Effector memory CD8-positive, alpha-beta T cell (primary cell): ENCODE data around the gene PLCB3.

Experiments used
- ATAC-seq: fragments of 150-1000 bp; cut with Tn5 transposase; replicated peaks from 2 replicates; pipeline ENCODE4 v1.10.0; 2021; ENCODE audit warnings: mild to moderate bottlenecking, moderate library complexity
- DNase-seq, 3 experiments: peaks; one replicate each; pipeline ENCODE4 v3.0.0; 2021
- H3K27ac Mint-ChIP-seq, 2 donors: one replicate each; pipeline ENCODE4 v1.8.0; 2022; ENCODE audit warnings: mild to moderate bottlenecking in 2 of 2, mixed read lengths in 2 of 2, moderate library complexity in 2 of 2
- H3K27me3 Mint-ChIP-seq, 2 donors: one replicate each; pipeline ENCODE4 v1.8.0; 2022; ENCODE audit warnings: mixed read lengths in 2 of 2
- H3K36me3 Mint-ChIP-seq: one replicate; pipeline ENCODE4 v1.8.0; 2022; ENCODE audit warnings: mild to moderate bottlenecking, moderate library complexity, mixed read lengths; ENCODE audit not compliant: insufficient read depth
- H3K4me1 Mint-ChIP-seq, 2 donors: one replicate each; pipeline ENCODE4 v1.8.0; 2022; ENCODE audit warnings: low read depth in 2 of 2, mixed read lengths in 2 of 2
- H3K4me3 Mint-ChIP-seq, 2 donors: one replicate each; pipeline ENCODE4 v1.8.0; 2022; ENCODE audit warnings: mild to moderate bottlenecking in 2 of 2, mixed read lengths in 2 of 2, moderate library complexity in 2 of 2
- H3K9me3 Mint-ChIP-seq, 2 donors: one replicate each; pipeline ENCODE4 v1.8.0; 2022; ENCODE audit warnings: mixed read lengths in 2 of 2

Gene PLCB3

GRCh38 chr11:64290352-64291261 is 39.3 kb downstream of the PLCB3 start:
- peaks cover 8 to 16% of the 10 kb centered on the region in 2 donors for H3K4me1 Mint-ChIP-seq
- H3K4me3 Mint-ChIP-seq: peak overlapping the region; percentile 73 to 74
- peaks cover 25% of the 10 kb centered on the region for H3K36me3 Mint-ChIP-seq
- H3K9me3 Mint-ChIP-seq: no peaks in the 10 kb centered on the region
- no peak overlapping the region for H3K27ac Mint-ChIP-seq
- ATAC-seq (no peak), DNase-seq (no peak)
- H3K27me3 Mint-ChIP-seq: peaks cover 34 to 47% of the 10 kb centered on the region in 2 donors

DNA sequence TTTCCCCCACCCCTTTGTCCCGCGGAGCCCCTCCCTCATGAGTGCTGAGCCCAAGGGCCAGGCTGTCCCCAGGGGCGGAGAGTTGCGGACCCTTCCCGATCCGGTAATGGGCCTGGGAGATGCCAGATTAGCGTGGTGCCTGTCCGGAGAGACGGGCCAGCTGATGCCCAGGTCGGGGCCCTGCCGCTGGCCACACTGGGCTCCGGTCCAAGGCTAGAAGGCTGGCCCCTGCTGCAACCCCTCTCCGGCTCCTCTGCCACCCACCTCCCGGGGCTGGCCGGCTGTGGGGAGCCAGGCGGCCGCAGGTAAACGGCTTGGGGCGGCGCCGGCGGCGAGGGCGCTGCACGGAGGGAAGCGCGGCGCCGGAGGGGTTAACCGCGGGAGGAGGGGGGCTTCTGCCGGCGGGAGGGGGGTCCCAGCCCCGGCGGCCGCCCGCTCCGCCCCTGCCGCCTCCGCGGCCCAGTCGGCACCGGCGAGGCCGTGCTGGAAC is 40.0 kb downstream of the PLCB3 start, which contains the start of gene KCNK4:
Gene KCNK4, plus strand, starts transcription at position 41 of the 490 bp plus-strand sequence. CDS start 1,717 bp downstream, outside the sequence.
- Mint-ChIP-seq H3K27ac (no peak within 1 kb of the TSS), H3K4me3 (peak within 1 kb of the TSS; percentile 73 to 74), H3K4me1 (peaks cover 7 to 13% of the 10 kb centered on the region in 2 donors), H3K27me3 (peaks cover 41 to 54% of the 10 kb centered on the region in 2 donors), H3K9me3 (no peaks in the 10 kb centered on the region), H3K36me3 (peaks cover 21% of the 10 kb centered on the region)
- DNase-seq (no peak), ATAC-seq (no peak)

- H3K4me3 Mint-ChIP-seq: peak overlapping the region in 1 of 2 donors; percentile 68
- H3K36me3 Mint-ChIP-seq: peaks cover 15% of the 10 kb centered on the region
- H3K27ac Mint-ChIP-seq: no peak overlapping the region
- H3K9me3 Mint-ChIP-seq: no peaks in the 10 kb centered on the region
- ATAC-seq: peak; percentile 75
- peaks cover under 1 to 7% of the 10 kb centered on the region in 2 donors for H3K4me1 Mint-ChIP-seq
- H3K27me3 Mint-ChIP-seq: peaks cover 47 to 60% of the 10 kb centered on the region in 2 donors
- no peak for DNase-seq
These were observed 40.6 kb downstream of the PLCB3 start for GRCh38 chr11:64291752-64292459.

DNA sequence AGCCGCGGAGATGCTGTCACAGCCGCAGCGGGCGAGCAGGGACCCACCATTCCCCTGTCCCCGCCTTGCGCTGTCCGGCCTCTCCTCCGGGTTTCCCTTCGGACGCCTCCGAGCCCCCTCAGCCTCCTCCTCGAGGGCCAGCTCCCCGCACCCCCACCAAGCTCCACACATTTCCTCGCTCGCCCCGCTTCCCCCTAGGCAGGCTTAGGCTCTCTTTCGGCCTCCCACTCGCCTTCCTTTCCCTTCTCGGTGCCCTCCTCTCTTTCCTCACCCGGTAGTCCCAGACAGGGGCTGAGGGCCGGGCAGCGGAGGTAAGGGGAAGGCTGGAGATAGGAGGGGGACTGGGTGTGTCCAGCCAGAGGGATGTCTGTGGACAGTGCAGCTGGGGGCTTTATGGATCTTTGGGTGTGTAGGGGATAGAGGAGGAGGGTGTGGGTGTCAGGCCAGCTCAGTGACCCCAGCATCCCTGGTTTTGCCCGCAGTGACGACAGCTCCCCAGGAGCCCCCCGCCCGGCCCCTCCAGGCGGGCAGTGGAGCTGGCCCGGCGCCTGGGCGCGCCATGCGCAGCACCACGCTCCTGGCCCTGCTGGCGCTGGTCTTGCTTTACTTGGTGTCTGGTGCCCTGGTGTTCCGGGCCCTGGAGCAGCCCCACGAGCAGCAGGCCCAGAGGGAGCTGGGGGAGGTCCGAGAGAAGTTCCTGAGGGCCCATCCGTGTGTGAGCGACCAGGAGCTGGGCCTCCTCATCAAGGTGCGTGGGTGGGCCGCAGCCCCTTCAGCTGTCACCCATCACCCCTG is 41.3 kb downstream of the PLCB3 start:
- Mint-ChIP-seq H3K36me3 (peaks cover 12% of the 10 kb centered on the region), H3K4me3 (peak overlapping the region; percentile 68), H3K27me3 (peaks cover 55 to 67% of the 10 kb centered on the region in 2 donors), H3K4me1 (peaks cover 5 to 10% of the 10 kb centered on the region in 2 donors), H3K27ac (no peak overlapping the region), H3K9me3 (no peaks in the 10 kb centered on the region)
- ATAC-seq: no peak
- no peak for DNase-seq

DNA sequence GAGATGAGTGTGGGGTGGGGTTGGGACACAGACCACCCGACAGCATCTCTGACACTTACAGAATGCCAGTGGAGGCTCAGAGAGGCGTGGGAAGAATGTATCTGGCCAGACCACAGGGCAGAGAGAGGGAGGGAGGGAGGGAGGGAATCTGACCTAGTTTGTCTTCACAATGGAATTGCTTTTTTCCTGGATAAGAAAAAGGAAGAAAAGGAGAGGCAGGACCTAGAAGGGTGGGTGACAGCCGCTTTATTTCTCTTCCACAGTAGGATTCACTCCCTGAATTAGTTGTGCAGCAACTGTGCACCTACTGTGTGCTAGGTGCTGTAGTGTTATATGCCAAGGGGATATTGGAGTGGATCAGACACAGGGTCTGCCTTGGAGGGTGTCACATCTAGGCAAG is 43.4 kb downstream of the PLCB3 start:
- no peak overlapping the region for H3K27ac Mint-ChIP-seq
- no peaks in the 10 kb centered on the region for H3K9me3 Mint-ChIP-seq
- ATAC-seq (no peak), DNase-seq (no peak)
- peaks cover 68 to 88% of the 10 kb centered on the region in 2 donors for H3K27me3 Mint-ChIP-seq
- H3K36me3 Mint-ChIP-seq: peaks cover 7% of the 10 kb centered on the region
- no peak overlapping the region for H3K4me3 Mint-ChIP-seq
- H3K4me1 Mint-ChIP-seq: peaks cover 9 to 20% of the 10 kb centered on the region in 2 donors

DNA sequence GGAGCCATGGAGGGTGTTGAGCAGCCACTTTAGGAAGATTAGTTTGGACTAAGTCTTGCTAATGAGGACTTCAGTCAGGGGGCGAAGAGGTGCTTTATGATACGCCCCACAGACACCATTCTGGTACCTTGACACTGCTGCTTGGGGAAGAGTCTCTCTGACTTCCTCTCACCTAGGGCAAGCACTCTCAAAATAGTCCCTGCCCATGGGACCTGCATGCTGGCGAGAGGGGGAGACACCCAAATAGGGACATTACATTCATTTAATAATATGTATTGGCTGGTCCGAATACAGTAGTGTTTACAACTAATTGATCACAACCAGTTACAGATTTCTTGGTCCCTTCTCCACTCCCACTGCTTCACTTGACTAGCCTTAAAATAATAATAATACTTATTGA is 44.4 kb downstream of the PLCB3 start:
- Mint-ChIP-seq H3K27ac (no peak overlapping the region), H3K27me3 (peaks cover 70 to 90% of the 10 kb centered on the region in 2 donors), H3K36me3 (peaks cover 3% of the 10 kb centered on the region), H3K9me3 (no peaks in the 10 kb centered on the region), H3K4me3 (no peak overlapping the region), H3K4me1 (peaks cover 17 to 23% of the 10 kb centered on the region in 2 donors)
- DNase-seq (no peak), ATAC-seq (no peak)

DNA sequence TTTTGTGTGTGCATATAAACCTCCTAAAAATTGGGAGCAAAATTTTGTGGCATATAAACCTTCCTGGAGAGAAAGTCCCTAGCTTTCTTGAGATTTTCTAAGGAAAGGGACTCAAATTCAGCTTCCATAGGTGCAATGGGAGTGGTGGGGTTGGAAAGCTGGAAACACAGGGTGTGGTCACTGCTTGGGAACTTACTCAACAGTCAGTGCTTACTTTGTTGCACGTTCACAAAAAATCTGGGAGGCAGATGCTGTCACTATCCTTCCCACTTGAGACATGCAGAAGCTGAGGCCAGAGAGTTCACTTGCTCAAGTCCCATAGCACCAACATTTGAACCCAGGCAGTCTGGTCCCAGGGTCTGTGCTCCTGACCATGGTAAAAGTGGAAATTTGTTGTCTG is 44.9 kb downstream of the PLCB3 start:
- Mint-ChIP-seq H3K36me3 (peaks cover 6% of the 10 kb centered on the region), H3K27ac (no peak overlapping the region), H3K4me1 (peaks cover 19 to 24% of the 10 kb centered on the region in 2 donors), H3K4me3 (no peak overlapping the region), H3K9me3 (no peaks in the 10 kb centered on the region), H3K27me3 (peaks cover 70 to 90% of the 10 kb centered on the region in 2 donors)
- ATAC-seq: no peak
- DNase-seq: no peak

DNA sequence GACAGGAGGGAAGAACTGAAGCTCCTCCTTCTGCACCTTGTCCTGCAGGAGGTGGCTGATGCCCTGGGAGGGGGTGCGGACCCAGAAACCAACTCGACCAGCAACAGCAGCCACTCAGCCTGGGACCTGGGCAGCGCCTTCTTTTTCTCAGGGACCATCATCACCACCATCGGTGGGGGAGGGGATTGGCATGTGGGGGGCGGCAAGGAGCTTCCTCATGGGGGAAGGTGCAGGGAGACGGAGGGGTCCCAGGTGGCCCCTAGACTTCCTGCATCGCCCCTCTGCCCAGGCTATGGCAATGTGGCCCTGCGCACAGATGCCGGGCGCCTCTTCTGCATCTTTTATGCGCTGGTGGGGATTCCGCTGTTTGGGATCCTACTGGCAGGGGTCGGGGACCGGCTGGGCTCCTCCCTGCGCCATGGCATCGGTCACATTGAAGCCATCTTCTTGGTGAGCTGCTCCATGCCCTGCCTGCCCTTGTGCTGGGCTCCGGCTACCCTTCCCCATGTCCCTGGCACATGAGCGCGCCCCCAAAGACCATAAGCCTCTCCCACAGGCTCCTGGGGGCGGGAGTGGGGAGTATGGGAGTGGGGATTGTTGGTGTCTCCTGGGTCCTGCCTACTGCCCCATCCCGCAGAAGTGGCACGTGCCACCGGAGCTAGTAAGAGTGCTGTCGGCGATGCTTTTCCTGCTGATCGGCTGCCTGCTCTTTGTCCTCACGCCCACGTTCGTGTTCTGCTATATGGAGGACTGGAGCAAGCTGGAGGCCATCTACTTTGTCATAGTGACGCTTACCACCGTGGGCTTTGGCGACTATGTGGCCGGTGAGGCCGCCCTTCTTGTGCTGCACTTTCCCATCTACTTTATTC is 45.7 kb downstream of the PLCB3 start:
- Mint-ChIP-seq H3K36me3 (peaks cover 13% of the 10 kb centered on the region), H3K4me1 (peaks cover 19 to 26% of the 10 kb centered on the region in 2 donors), H3K27ac (no peak overlapping the region), H3K27me3 (peaks cover 70 to 90% of the 10 kb centered on the region in 2 donors), H3K9me3 (no peaks in the 10 kb centered on the region), H3K4me3 (no peak overlapping the region)
- DNase-seq (no peak), ATAC-seq (no peak)

- no peak for DNase-seq
- Mint-ChIP-seq H3K27me3 (peaks cover 70 to 83% of the 10 kb centered on the region in 2 donors), H3K4me3 (peak overlapping the region in 1 of 2 donors; percentile 40), H3K36me3 (peaks cover 17% of the 10 kb centered on the region), H3K4me1 (peaks cover 19 to 26% of the 10 kb centered on the region in 2 donors), H3K27ac (no peak overlapping the region), H3K9me3 (no peaks in the 10 kb centered on the region)
- ATAC-seq: no peak
These were observed 46.5 kb downstream of the PLCB3 start for GRCh38 chr11:64297699-64298358.

GRCh38 chr11:64298966-64299846 is 47.9 kb downstream of the PLCB3 start:
- no peak for DNase-seq
- ATAC-seq: no peak
- peak overlapping the region in 1 of 2 donors; percentile 17 for H3K27ac Mint-ChIP-seq
- peaks cover 57 to 69% of the 10 kb centered on the region in 2 donors for H3K27me3 Mint-ChIP-seq
- H3K4me1 Mint-ChIP-seq: peaks cover 21 to 29% of the 10 kb centered on the region in 2 donors
- peak overlapping the region; percentile 75 to 82 for H3K4me3 Mint-ChIP-seq
- H3K36me3 Mint-ChIP-seq: peaks cover 17% of the 10 kb centered on the region
- H3K9me3 Mint-ChIP-seq: no peaks in the 10 kb centered on the region
